Esophagus squamous epithelium (tissue), 5 donors: Measurements from ENCODE around the gene KRTAP3-2. TPM values are rescaled to one million over a fixed set of nuclear protein-coding genes. Genes with fewer than 3 reads are reported as not detected.

Experiments
- DNase-seq: peaks from one replicate; lab custom pipeline; 2025; lab: John Stamatoyannopoulos, UW
- H3K27ac ChIP-seq, 4 donors: fragments of 200-600 bp; sonication (generic); one replicate each; pipeline ENCODE4 v1.5.1; 2016 to 2019; ENCODE audit warnings: mild to moderate bottlenecking in 1 of 4
- H3K27me3 ChIP-seq, 4 donors: fragments of 200-600 bp; sonication (generic); 1 replicate in 3 of 4; 2 replicates in 1 of 4; pipeline versions ENCODE4 v1.5.1 to v1.6.0; 2017 to 2021; ENCODE audit warnings: antibody characterized with exemption in 1 of 4
- H3K36me3 ChIP-seq, 3 donors: fragments of 200-600 bp; sonication (generic); one replicate each; pipeline ENCODE4 v1.5.1; 2016 to 2019
- H3K4me1 ChIP-seq, 3 donors: fragments of 200-600 bp; sonication (generic); one replicate each; pipeline ENCODE4 v1.5.1; 2017 to 2019
- H3K4me3 ChIP-seq, 4 donors: fragments of 200-600 bp; sonication (generic); 1 replicate in 3 of 4; 2 replicates in 1 of 4; pipeline ENCODE4 v1.5.1; 2016 to 2019; ENCODE audit warnings: mild to moderate bottlenecking in 2 of 4, moderate library complexity in 1 of 4
- H3K9me3 ChIP-seq, 3 donors: fragments of 200-600 bp; sonication (generic); one replicate each; pipeline ENCODE4 v1.5.1; 2016 to 2019
- CTCF ChIP-seq, 6 experiments: fragments of 450-650 bp in 4 of 6; fragments of 200-600 bp in 2 of 6; sonication (generic) in 2 of 6; IDR thresholded peaks; one replicate each; pipeline ENCODE4 v1.5.1; 2016 to 2019; ENCODE audit warnings: antibody characterized with exemption in 6 of 6, mild to moderate bottlenecking in 4 of 6, moderate library complexity in 4 of 6
- POLR2A ChIP-seq, 4 donors: fragments of 450-650 bp; IDR thresholded peaks; one replicate each; pipeline ENCODE4 v1.6.1; 2017; ENCODE audit warnings: antibody characterized with exemption in 4 of 4, mild to moderate bottlenecking in 4 of 4, moderate library complexity in 3 of 4
- WGBS, 2 donors: methylation state at CpG; one replicate each; pipeline ENCODE4 v1.1.5; 2018; 5-methylcytosine and 5-hydroxymethylcytosine counted together
- intact Hi-C: fragments of 100-400 bp; cut with DNase I; formaldehyde crosslinking; loops from one replicate; pipeline ENCODE4 v1.15.0; 2022
- total RNA-seq, 4 donors: library from RNA; depleted of rRNA; stranded (reverse); fragments of >200 nt; gene quantifications; one replicate each; pipeline ENCODE4 v1.1.0, GENCODE V29; 2016
- donor health status: DM: yes; HTN: yes; CAD: no.

The KRTAP3-2 gene
- total RNA-seq, 4 donors from 2014 or later, result 0.57 TPM; not detected in 3

GRCh38 chr17:40952661-40953060, 47.0 kb downstream of the KRTAP3-2 start:
- Histone ChIP-seq H3K36me3 (no peaks in the 10 kb centered on the region), H3K4me1 (peaks cover 0 to 49% (median 23%) of the 10 kb centered on the region in 3 donors), H3K27me3 (peaks cover 0 to 39% (median 0%) of the 10 kb centered on the region in 4 donors), H3K4me3 (no peak overlapping the region), H3K9me3 (no peaks in the 10 kb centered on the region), H3K27ac (peak overlapping the region in 3 of 4 donors; percentile 64 to 74 (median 65))
- intact Hi-C loops, result no loop called here
- DNase-seq, result no peak
- 13 to 25% methylated on average over 1 of the region's 1 CpG for WGBS, 2 donors
- TF ChIP-seq CTCF (IDR thresholded peaks at IDR 0.05) (no peak), POLR2A (IDR thresholded peaks at IDR 0.05) (no peak)

- H3K9me3 ChIP-seq, result no peaks in the 10 kb centered on the region
- H3K4me1 ChIP-seq, result peaks cover 0 to 44% (median 18%) of the 10 kb centered on the region in 3 donors
- H3K27ac ChIP-seq, result peak overlapping the region in 2 of 4 donors; percentile 12 to 14
- H3K27me3 ChIP-seq, result peaks cover 0 to 41% (median 0%) of the 10 kb centered on the region in 4 donors
- TF ChIP-seq CTCF (IDR thresholded peaks at IDR 0.05) (no peak), POLR2A (IDR thresholded peaks at IDR 0.05) (no peak)
- H3K4me3 ChIP-seq, result no peak overlapping the region
- no peak for DNase-seq
- H3K36me3 ChIP-seq, result no peaks in the 10 kb centered on the region
- intact Hi-C loops, result no loop called here
- 74 to 85% methylated on average over 2 of the region's 2 CpGs for WGBS, 2 donors
These were observed 47.6 kb downstream of the KRTAP3-2 start for GRCh38 chr17:40952154-40952553.

- Histone ChIP-seq H3K27ac (no peak overlapping the region), H3K9me3 (no peaks in the 10 kb centered on the region), H3K27me3 (peaks cover 0 to 51% (median 0%) of the 10 kb centered on the region in 4 donors), H3K4me1 (peaks cover 0 to 34% (median 9%) of the 10 kb centered on the region in 3 donors), H3K4me3 (no peak overlapping the region), H3K36me3 (no peaks in the 10 kb centered on the region)
- TF ChIP-seq POLR2A (IDR thresholded peaks at IDR 0.05) (no peak), CTCF (IDR thresholded peaks at IDR 0.05) (no peak)
- DNase-seq, result no peak
- intact Hi-C loops, result no loop called here
- 79 to 92% methylated on average over 2 of the region's 2 CpGs for WGBS, 2 donors
These were observed 48.6 kb downstream of the KRTAP3-2 start for GRCh38 chr17:40951011-40951622.

GRCh38 chr17:40950176-40950575, 49.5 kb downstream of the KRTAP3-2 start:
- WGBS, 2 donors, result 73 to 83% methylated on average over 7 of the region's 7 CpGs
- Histone ChIP-seq H3K27me3 (peaks cover 0 to 55% (median 0%) of the 10 kb centered on the region in 4 donors), H3K27ac (no peak overlapping the region), H3K9me3 (no peaks in the 10 kb centered on the region), H3K4me3 (no peak overlapping the region), H3K36me3 (no peaks in the 10 kb centered on the region), H3K4me1 (peaks cover 0 to 30% (median 9%) of the 10 kb centered on the region in 3 donors)
- no peak for DNase-seq
- TF ChIP-seq POLR2A (IDR thresholded peaks at IDR 0.05) (no peak), CTCF (IDR thresholded peaks at IDR 0.05) (no peak)
- intact Hi-C loops, result no loop called here

GRCh38 chr17:40949418-40949817, 50.3 kb downstream of the KRTAP3-2 start:
- WGBS, 2 donors, result 53 to 65% methylated on average over 10 of the region's 10 CpGs
- Histone ChIP-seq H3K27me3 (peaks cover 0 to 50% (median 0%) of the 10 kb centered on the region in 4 donors), H3K4me1 (peaks cover 0 to 25% (median 9%) of the 10 kb centered on the region in 3 donors), H3K36me3 (no peaks in the 10 kb centered on the region), H3K4me3 (no peak overlapping the region), H3K9me3 (no peaks in the 10 kb centered on the region), H3K27ac (no peak overlapping the region)
- no peak for DNase-seq
- intact Hi-C loops, result no loop called here
- no peak for TF ChIP-seq POLR2A (IDR thresholded peaks at IDR 0.05)
- no peak for TF ChIP-seq CTCF (IDR thresholded peaks at IDR 0.05)
